Transverse colon (tissue), 4 donors: ENCODE results near the gene NDUFAF4. TPM values are rescaled to one million over a fixed set of nuclear protein-coding genes. Genes with fewer than 3 reads are reported as not detected.

Source experiments
- DNase-seq: peaks from one replicate; pipeline ENCODE4 v3.0.0-alpha.2; 2019
- H3K27ac ChIP-seq, 4 donors: fragments of 200-600 bp; sonication (generic); 2 replicates each; pipeline ENCODE4 v1.5.1; 2016 to 2018; ENCODE audit warnings: inconsistent platforms in 4 of 4
- H3K27me3 ChIP-seq: fragments of 200-600 bp; sonication (generic); 2 replicates; pipeline ENCODE4 v1.5.1; 2017; ENCODE audit warnings: inconsistent platforms
- H3K36me3 ChIP-seq, 4 donors: fragments of 200-600 bp; sonication (generic); 2 replicates each; pipeline ENCODE4 v1.5.1; 2017 to 2019; ENCODE audit warnings: inconsistent platforms in 4 of 4
- H3K4me1 ChIP-seq, 4 donors: fragments of 200-600 bp; sonication (generic); 2 replicates each; pipeline ENCODE4 v1.5.1; 2017 to 2020; ENCODE audit warnings: inconsistent platforms in 4 of 4
- H3K4me3 ChIP-seq, 4 donors: fragments of 200-600 bp; sonication (generic); 1 replicate in 1 of 4; 2 replicates in 3 of 4; pipeline versions ENCODE4 v1.5.1 to v1.6.1; 2017 to 2019; ENCODE audit warnings: inconsistent platforms in 4 of 4
- H3K9me3 ChIP-seq, 2 donors: fragments of 200-600 bp; sonication (generic); 2 replicates each; pipeline ENCODE4 v1.5.1; 2017 to 2019; ENCODE audit warnings: inconsistent platforms in 2 of 2
- EP300 ChIP-seq: sonication (generic); formaldehyde crosslinking; IDR thresholded peaks from one replicate; pipeline ENCODE4 v1.6.1; 2017; ENCODE audit warnings: antibody characterized with exemption, low read depth
- POLR2A ChIP-seq: fragments of 450-650 bp; IDR thresholded peaks from one replicate; pipeline ENCODE4 v1.6.1; 2016; ENCODE audit warnings: antibody characterized with exemption, mild to moderate bottlenecking, moderate library complexity
- POLR2AphosphoS5 ChIP-seq, 3 donors: sonication (generic); formaldehyde crosslinking; IDR thresholded peaks; one replicate each; pipeline ENCODE4 v1.6.1; 2016; ENCODE audit warnings: antibody characterized with exemption in 3 of 3
- WGBS, 2 donors: methylation state at CpG; one replicate each; pipeline ENCODE4 v1.1.5; 2018; ENCODE audit warnings: low coverage in 1 of 2; 5-methylcytosine and 5-hydroxymethylcytosine counted together
- in situ Hi-C, 4 donors: fragments of 200-750 bp; cut with MboI; loops; one replicate each; pipeline versions ENCODE4 v1.15.0 to v1.15.1; 2017; ENCODE audit warnings: low sequenced_read_pairs in 3 of 4, low pct_ligation_motif_present in 1 of 4, low pct_unique_long_range_greater_than_20kb in 1 of 4
- intact Hi-C: fragments of 100-400 bp; cut with DNase I; formaldehyde crosslinking; loops from one replicate; pipeline ENCODE4 v1.15.1; 2023; ENCODE audit warnings: low total_unique reads
- total RNA-seq, 4 donors: library from RNA; depleted of rRNA; stranded (reverse); fragments of >200 nt; gene quantifications; one replicate each; pipeline ENCODE4 v1.1.0, GENCODE V29; 2016
- TF ChIP-seq, protein P1 (sequence below), 5 experiments: fragments of 200-600 bp in 3 of 5; fragments of 450-650 bp in 2 of 5; sonication (generic) in 3 of 5; IDR thresholded peaks; 1 replicate in 2 of 5; 2 replicates in 3 of 5; pipeline ENCODE4 v1.5.1; 2016 to 2017; ENCODE audit warnings: antibody characterized with exemption in 5 of 5, inconsistent platforms in 3 of 5, mild to moderate bottlenecking in 2 of 5, moderate library complexity in 1 of 5

The NDUFAF4 gene
- total RNA-seq, 4 donors from 2014 or later = 9.4 to 26.5 (median 20.9) TPM

DNA sequence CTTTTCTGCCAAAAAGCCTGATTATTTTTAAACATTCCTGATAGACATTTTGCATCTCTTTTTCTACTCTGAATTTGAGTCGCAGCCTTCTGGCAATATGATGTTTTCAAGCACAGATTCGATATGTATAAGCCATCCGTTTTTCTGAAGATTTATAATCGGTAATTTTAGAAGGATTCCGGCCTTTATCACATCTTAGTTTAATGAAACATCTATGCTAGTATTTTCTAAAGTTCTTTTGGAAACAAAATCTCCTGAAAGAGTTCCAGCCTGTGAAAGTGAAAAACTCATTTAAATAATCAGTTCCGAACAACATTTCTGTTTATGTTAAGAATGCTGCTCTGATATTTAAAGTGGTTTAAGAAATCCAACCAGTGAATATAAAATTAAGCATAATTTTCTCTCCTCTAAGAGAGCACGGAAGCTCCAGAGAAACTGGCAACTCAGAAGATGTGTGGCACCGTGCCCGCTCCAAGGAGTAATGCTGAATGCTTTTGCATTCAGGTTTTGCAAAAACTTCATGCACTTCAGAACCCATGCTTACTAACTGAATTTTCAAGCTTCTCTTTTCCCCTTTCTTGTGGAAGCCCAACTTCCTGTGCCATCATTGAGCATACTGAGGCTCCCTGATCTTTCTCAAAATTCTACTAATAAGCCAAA lies 20.7 kb downstream of the NDUFAF4 start:
- in situ Hi-C loops (loop anchor here in 1 of 4 donors (25.0 kb wide), 1 partner anchor 340 kb away; no protein-coding TSS in a partner anchor), intact Hi-C loops (no loop called here)
- H3K9me3 ChIP-seq = no peaks in the 10 kb centered on the region
- peak overlapping the region in 3 of 4 donors; percentile 39 to 50 (median 48) for H3K27ac ChIP-seq
- peaks cover 0 to 11% (median 0%) of the 10 kb centered on the region in 4 donors for H3K4me1 ChIP-seq
- TF ChIP-seq POLR2AphosphoS5 (IDR thresholded peaks at IDR 0.05) (no peak), EP300 (no peak), POLR2A (no peak)
- TF ChIP-seq, protein P1, sequence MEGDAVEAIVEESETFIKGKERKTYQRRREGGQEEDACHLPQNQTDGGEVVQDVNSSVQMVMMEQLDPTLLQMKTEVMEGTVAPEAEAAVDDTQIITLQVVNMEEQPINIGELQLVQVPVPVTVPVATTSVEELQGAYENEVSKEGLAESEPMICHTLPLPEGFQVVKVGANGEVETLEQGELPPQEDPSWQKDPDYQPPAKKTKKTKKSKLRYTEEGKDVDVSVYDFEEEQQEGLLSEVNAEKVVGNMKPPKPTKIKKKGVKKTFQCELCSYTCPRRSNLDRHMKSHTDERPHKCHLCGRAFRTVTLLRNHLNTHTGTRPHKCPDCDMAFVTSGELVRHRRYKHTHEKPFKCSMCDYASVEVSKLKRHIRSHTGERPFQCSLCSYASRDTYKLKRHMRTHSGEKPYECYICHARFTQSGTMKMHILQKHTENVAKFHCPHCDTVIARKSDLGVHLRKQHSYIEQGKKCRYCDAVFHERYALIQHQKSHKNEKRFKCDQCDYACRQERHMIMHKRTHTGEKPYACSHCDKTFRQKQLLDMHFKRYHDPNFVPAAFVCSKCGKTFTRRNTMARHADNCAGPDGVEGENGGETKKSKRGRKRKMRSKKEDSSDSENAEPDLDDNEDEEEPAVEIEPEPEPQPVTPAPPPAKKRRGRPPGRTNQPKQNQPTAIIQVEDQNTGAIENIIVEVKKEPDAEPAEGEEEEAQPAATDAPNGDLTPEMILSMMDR (IDR thresholded peaks at IDR 0.05) = no peak
- 75 to 80% methylated on average over 9 of the region's 9 CpGs for WGBS, 2 donors
- no peaks in the 10 kb centered on the region for H3K36me3 ChIP-seq
- H3K4me3 ChIP-seq = no peak overlapping the region
- no peak for DNase-seq
- no peaks in the 10 kb centered on the region for H3K27me3 ChIP-seq

DNA sequence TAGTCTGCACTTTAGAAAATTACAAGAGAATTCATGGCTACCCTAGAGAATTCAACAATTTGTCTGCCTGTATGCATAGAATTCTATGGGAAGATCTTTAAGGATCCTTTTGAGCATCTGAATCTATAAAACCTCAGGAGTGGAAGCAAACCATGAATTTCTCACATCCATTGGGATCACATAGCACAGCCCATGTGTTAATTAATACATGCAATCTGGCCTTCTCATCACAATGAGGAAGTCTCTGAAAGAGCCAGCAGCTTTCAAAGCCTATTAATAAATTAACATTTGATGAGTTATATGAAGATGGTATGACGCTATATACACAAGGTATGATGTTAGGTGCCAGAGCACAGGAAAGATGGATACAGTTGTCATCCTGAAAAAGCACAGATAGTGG lies 24.7 kb downstream of the NDUFAF4 start:
- Histone ChIP-seq H3K36me3 (no peaks in the 10 kb centered on the region), H3K27me3 (no peaks in the 10 kb centered on the region), H3K4me3 (no peak overlapping the region), H3K4me1 (peaks cover 0 to 11% (median 0%) of the 10 kb centered on the region in 4 donors), H3K27ac (no peak overlapping the region), H3K9me3 (no peaks in the 10 kb centered on the region)
- WGBS, 2 donors = 74 to 88% methylated on average over 1 of the region's 1 CpG
- no peak for DNase-seq
- TF ChIP-seq POLR2A (no peak), POLR2AphosphoS5 (IDR thresholded peaks at IDR 0.05) (no peak), EP300 (no peak)
- TF ChIP-seq, protein P1 (IDR thresholded peaks at IDR 0.05) = no peak
- intact Hi-C loops (no loop called here), in situ Hi-C loops (no loop called here)

DNA sequence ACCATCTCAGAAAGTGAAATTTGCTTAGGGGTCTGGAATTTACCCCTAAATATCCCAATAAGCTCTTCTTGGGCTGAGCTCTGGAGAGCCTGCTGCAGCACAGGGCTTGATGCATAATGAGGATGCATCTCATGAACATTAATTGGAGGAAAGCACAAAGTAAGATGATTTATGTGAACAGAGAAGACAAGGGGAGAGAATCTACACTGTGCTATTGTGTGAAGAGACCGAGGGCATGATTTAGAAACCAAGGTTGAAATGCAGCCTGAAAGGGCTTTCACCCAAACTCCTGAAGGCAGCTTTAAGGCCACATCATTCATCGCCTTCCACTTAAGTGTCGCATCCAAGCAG lies 32.7 kb downstream of the NDUFAF4 start:
- H3K27ac ChIP-seq = peak overlapping the region in 2 of 4 donors; percentile 9 to 10
- no peaks in the 10 kb centered on the region for H3K36me3 ChIP-seq
- H3K27me3 ChIP-seq = no peaks in the 10 kb centered on the region
- H3K9me3 ChIP-seq = no peaks in the 10 kb centered on the region
- H3K4me1 ChIP-seq = no peaks in the 10 kb centered on the region
- whole genome bisulfite sequencing, 2 donors = 75 to 78% methylated on average over 3 of the region's 3 CpGs
- no peak for DNase-seq
- in situ Hi-C loops = no loop called here
- no peak overlapping the region for H3K4me3 ChIP-seq
- TF ChIP-seq POLR2AphosphoS5 (IDR thresholded peaks at IDR 0.05) (no peak), EP300 (no peak), POLR2A (no peak)
- TF ChIP-seq, protein P1 (IDR thresholded peaks at IDR 0.05) = no peak
- intact Hi-C loops = no loop called here

DNA sequence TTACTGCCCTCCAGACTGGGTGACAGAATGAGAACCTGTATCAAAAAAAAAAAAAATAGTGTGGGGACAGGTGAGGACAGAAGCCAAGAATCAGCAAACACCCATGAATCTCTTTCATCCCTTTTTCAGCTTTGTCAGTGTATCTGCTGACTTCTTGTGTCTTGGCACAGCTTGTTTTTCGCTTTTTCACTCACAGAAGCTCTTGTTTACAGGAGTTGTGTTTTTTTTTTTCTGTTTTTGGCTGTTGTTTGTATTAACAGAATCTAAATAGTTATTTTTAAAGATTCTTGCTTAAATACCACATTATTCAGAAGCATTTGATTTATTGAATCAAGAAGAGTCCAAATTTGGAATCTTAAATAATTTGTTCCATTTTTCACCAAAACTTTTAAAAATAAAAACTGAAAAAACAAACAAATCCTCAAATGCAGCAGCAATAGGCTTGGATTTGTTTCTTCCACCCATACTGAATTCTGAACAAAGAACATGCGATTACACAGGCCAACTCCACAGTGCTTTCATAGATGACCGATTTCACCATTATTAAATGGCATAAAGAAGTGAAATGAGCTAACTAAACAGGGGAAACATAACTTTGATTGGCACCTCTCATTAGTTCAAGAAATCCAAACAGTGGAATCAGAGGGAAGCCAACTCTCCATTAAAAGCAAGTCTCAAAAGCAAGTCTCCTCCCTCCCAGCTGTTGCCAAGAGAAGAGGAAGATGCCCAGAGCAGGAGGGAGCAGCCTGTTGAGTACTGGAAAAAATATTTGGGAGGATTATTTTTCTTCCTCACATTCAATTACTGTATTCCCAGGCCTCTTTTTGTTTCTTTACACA lies 33.3 kb downstream of the NDUFAF4 start:
- no peak for DNase-seq
- H3K27me3 ChIP-seq = no peaks in the 10 kb centered on the region
- no peak for TF ChIP-seq POLR2A
- TF ChIP-seq, protein P1 (IDR thresholded peaks at IDR 0.05) = no peak
- TF ChIP-seq EP300 = no peak
- no peak for TF ChIP-seq POLR2AphosphoS5 (IDR thresholded peaks at IDR 0.05)
- in situ Hi-C loops = no loop called here
- H3K4me3 ChIP-seq = no peak overlapping the region
- no peaks in the 10 kb centered on the region for H3K9me3 ChIP-seq
- WGBS, 2 donors = 37 to 68% methylated on average over 3 of the region's 3 CpGs
- intact Hi-C loops = no loop called here
- H3K27ac ChIP-seq = peak overlapping the region in 2 of 4 donors; percentile 10 to 20
- no peaks in the 10 kb centered on the region for H3K4me1 ChIP-seq
- H3K36me3 ChIP-seq = no peaks in the 10 kb centered on the region
